PC-3 (cell line): ENCODE results near the gene C16orf95.

Experiments
- CTCF ChIP-seq: fragments of 300-600 bp; sonication (generic); conservative IDR thresholded peaks from 2 replicates; pipeline ENCODE4 v1.5.1; 2017; ENCODE audit warnings: antibody characterized with exemption, low read depth, mild to moderate bottlenecking, low read length
- EZH2 ChIP-seq: fragments of 300-600 bp; sonication (generic); IDR thresholded peaks from one replicate; pipeline ENCODE4 v1.6.1; 2017; ENCODE audit warnings: antibody characterized with exemption, mild to moderate bottlenecking, low read length; ENCODE audit not compliant: unreplicated experiment

GRCh38 chr16:87366930-87367329 is 49.7 kb upstream of the C16orf95 start:
- TF ChIP-seq CTCF (no peak), EZH2 (no peak)
